Measurements from ENCODE around the gene TRPV2.
"Not testable (repeated sequence)": the region's sequence is repeated elsewhere in the genome, so short reads cannot be mapped to it uniquely, and the experiment has no call there.

TRPV2 gene, protein sequence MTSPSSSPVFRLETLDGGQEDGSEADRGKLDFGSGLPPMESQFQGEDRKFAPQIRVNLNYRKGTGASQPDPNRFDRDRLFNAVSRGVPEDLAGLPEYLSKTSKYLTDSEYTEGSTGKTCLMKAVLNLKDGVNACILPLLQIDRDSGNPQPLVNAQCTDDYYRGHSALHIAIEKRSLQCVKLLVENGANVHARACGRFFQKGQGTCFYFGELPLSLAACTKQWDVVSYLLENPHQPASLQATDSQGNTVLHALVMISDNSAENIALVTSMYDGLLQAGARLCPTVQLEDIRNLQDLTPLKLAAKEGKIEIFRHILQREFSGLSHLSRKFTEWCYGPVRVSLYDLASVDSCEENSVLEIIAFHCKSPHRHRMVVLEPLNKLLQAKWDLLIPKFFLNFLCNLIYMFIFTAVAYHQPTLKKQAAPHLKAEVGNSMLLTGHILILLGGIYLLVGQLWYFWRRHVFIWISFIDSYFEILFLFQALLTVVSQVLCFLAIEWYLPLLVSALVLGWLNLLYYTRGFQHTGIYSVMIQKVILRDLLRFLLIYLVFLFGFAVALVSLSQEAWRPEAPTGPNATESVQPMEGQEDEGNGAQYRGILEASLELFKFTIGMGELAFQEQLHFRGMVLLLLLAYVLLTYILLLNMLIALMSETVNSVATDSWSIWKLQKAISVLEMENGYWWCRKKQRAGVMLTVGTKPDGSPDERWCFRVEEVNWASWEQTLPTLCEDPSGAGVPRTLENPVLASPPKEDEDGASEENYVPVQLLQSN

DNA sequence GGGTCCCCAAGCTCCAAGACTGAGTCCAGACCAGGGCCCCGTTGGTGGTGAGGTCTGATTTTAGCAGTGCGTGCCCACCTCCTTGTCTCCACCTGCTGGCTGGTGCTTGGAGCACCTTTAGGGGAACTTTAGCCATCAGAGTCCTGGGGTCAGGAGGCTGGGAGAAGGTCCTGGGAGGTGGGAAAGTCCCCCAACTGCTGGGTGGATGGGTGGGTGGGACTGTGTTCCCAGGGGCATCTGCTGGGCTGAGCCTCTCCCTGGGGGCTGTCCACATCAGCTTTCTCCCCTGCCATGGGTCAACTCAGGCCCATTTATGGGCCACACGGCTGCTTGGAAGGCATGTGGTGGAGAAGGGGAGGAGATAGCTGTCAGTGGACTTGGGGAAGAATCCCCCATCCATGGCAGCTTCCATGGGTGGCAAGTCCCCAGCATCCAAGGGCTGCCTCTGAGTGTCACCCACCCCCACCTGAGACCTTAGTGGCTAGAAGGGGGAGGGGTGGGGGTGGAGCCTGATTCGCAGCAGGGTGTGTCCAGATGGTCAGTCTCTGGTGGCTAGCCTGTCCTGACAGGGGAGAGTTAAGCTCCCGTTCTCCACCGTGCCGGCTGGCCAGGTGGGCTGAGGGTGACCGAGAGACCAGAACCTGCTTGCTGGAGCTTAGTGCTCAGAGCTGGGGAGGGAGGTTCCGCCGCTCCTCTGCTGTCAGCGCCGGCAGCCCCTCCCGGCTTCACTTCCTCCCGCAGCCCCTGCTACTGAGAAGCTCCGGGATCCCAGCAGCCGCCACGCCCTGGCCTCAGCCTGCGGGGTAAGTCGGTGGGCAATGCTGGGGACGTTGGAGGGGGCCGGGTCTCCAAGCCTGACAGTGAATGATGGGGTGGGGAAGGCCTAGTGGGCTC, at the start of gene TRPV2:
TRPV2 (plus strand) TSS at position 541 of the 894 bp plus-strand sequence. CDS start 2,098 bp downstream, outside the sequence.
- no peak for FAIRE-seq

DNA sequence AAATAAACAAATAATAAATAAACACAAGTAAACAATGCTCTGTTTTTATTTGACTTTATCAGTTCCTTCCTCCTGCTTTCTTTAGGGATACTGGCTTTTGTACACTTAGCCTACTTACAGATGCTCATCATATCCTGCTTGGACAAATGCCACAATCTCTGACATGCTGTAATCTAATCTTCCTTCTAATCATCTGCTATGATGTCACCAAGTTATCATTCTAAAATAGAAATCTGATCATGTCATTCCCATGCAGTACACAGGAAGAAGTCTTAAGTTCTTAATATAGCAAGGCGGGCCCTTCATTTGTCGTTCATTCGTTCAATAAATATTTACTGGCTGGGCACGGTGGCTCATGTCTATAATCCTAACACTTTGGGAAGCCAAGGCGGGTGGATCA, 43.6 kb upstream of the TRPV2 start:
- FAIRE-seq, result no peak

DNA sequence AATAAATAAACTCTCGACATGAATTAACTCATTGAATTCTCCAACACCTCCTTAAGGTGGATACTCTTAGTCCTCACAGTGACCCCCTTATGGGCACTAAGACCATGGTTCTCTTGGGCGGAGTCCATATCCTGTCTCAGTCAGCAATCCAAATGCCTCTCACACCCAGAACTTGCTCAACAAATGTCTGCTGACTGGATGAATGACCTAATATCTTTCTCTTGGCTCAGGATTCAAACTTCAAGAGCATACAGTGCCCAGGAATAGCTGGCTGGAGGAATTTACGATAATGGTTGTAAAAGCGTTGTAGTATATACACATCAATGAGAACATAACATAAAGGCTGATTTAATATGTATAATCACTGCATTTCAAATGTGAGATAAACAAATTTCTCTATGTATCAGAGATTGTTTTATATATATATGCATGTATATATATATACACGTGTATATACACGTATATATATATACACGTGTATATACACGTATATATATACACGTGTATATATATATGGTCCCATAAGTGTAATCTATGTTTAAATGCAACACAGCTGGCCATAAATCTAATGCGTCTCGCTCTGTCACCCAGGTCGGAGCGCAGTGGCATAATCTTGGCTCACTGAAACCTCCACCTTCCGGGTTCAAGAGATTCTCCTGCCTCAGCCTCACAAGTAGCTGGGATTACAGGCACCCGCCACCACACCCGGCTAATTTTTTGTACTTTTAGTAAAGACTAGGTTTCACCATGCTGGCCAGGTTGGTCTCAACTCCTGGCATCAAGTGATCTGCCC, 41.0 kb upstream of the TRPV2 start:
- FAIRE-seq, result no peak

DNA sequence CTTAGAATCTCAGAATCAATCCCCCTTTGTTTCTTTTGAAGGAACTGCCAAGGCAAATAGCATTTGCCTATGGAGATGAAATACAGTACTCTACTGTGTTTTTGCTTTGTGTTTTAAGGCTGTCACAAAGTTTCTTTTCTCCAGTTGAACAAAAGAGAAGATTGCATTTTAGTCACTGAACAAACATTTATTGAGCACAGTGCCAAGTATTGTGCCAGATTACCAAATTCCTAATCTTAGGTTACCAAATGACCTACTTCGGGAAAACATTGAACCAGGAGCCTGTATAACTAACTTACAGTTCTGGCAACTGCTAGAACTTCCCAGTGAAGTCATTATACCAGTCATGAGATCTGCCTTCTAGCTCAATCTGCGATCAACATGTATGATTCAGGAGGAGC, 37.4 kb upstream of the TRPV2 start:
- FAIRE-seq, result no peak

DNA sequence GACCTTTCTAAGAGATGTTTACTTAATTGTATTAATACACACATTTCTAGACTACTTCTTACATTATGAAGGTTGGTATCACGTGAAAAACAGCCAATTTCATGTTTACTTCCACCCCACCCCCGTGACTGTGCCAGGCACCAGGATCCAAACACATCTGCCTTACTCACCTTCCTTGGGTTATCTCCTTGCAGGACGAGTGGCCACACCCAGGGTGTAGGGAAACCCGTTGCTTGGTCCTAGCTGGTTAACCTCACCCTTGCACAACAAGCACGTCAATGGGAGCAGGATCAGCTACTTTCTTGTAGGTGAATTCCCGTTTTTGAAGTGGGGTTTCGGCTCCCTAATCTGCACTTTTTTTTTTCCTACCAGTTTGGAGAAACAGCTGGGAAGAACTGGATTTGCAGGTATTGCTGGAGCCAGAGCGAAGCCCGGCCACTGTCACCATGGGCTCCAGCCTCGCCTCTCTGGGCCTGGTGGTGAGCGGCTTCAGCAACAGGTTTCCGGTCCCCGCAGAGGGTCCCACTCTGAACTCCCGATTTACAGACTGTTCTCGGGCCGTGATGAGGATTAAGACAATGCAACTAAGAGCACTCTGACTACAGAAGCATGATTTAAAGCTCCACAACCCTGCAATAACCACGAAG, 36.6 kb upstream of the TRPV2 start:
- no peak for FAIRE-seq

DNA sequence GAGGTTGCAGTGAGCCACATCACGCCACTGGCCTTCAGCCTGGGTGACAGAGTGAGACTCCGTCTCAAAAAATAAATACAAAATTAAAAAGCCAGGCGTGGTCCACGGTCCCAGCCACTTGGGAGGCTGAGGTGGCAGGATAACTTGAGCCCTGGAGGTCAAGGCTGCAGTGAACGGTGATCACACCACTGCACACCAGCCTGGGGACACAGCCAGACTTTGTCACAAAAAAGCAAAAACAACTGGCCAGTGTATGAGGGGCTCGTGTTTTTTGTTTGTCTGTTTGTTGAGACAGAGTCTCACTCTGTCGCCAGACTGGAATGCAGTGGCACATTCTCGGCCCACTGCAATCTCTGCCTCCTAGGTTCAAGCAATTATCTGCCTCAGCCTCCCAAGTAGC, 35.7 kb upstream of the TRPV2 start:
- FAIRE-seq, result no peak

DNA sequence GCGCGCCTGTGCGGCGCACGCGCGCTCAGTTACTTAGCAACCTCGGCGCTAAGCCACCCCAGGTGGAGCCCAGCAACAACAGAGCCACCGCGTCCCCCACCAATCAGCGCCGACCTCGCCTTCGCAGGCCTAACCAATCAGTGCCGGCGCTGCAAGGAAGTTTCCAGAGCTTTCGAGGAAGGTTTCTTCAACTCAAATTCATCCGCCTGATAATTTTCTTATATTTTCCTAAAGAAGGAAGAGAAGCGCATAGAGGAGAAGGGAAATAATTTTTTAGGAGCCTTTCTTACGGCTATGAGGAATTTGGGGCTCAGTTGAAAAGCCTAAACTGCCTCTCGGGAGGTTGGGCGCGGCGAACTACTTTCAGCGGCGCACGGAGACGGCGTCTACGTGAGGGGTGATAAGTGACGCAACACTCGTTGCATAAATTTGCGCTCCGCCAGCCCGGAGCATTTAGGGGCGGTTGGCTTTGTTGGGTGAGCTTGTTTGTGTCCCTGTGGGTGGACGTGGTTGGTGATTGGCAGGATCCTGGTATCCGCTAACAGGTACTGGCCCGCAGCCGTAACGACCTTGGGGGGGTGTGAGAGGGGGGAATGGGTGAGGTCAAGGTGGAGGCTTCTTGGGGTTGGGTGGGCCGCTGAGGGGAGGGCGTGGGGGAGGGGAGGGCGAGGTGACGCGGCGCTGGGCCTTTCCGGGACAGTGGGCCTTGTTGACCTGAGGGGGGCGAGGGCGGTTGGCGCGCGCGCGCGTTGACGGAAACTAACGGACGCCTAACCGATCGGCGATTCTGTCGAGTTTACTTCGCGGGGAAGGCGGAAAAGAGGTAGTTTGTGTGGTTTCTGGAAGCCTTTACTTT, 34.5 kb upstream of the TRPV2 start, which contains the start of gene UBB:
UBB (plus strand) TSS at position 452 of the 856 bp plus-strand sequence. CDS start 817 bp downstream, outside the sequence.
- FAIRE-seq, result peak; percentile 28

DNA sequence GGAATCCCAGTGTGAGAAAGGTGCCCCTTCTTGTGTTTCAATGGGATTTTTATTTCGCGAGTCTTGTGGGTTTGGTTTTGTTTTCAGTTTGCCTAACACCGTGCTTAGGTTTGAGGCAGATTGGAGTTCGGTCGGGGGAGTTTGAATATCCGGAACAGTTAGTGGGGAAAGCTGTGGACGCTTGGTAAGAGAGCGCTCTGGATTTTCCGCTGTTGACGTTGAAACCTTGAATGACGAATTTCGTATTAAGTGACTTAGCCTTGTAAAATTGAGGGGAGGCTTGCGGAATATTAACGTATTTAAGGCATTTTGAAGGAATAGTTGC, 33.9 kb upstream of the TRPV2 start:
- FAIRE-seq, result no peak

DNA sequence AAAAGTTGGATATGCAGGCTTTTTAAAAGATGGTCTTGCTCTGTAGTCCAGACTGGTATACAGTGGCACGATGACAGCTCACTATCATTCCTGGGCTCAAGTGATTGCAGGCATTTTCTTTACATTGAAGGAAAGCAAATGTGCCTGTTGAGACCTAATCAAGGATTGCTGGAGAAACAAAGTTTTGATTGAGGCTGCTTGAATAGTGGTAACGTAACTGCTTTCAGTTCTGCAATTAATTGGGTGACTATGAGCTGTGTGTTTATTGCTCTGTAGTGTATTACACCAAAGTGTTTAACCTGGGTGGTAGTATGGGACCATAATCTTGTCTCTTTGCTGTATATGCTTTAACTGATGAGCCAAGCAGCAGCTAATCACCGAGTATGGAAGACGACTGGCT, 32.2 kb upstream of the TRPV2 start:
- no peak for FAIRE-seq

DNA sequence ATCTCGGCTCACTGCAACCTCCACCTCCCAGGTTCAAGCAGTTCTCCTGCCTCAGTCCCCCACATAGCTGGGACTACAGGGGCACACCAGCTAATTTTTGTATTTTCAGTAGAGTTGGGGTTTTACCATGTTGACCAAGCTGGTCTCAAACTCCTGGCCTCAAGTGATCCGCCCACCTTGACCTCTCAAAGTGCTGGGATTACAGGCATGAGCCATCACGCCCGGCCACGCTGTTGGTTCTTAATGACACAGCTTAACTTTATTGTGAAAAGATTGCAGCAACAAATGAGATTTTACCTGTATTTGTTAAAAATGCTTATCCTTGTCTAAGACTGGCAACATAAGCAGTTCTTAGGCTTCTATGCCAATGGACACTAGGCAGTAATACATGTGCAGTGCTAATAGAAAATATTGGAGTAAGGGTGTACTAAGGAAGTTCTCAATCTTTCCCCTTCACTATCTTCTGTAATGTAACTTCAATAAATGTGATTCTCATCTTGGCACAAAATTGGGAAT, 31.5 kb upstream of the TRPV2 start:
- FAIRE-seq, result no peak

DNA sequence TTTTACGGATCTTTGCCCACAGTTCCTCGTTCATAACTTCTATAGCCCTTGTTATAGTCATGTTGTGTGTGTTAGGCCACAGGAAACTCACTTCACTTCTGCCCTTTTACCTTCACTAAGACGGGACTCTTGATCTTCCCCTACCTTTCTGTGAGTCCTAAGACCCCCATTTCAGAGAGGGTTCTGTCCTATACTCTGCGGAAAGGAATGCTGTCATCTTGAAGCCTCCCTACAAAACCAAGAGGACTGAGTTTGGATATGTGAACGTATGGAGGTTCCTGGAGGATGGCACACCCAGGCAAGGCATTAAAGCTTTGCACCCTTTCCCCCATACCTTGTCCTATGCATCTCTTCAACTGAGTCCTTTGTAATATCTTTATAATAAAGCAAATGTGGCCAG, 30.8 kb upstream of the TRPV2 start:
- no peak for FAIRE-seq

DNA sequence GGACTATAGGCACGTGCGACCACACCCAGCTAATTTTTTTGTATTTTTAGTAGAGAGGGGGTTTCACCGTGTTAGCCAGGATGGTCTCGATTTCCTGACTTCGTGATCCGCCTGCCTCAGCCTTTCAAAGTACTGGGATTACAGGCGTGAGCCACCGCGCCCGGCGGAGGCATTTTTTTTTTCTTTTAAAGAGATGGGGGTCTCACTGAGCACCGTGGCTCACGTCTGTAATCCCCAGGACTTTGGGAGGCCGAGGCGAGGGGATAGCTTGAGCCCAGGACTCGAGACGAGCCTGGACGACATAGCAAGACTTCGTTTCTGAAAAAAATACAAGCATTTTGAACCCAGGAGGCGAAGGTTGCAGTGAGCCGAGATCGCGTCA, 29.3 kb upstream of the TRPV2 start:
- not testable (repeated sequence) for FAIRE-seq

DNA sequence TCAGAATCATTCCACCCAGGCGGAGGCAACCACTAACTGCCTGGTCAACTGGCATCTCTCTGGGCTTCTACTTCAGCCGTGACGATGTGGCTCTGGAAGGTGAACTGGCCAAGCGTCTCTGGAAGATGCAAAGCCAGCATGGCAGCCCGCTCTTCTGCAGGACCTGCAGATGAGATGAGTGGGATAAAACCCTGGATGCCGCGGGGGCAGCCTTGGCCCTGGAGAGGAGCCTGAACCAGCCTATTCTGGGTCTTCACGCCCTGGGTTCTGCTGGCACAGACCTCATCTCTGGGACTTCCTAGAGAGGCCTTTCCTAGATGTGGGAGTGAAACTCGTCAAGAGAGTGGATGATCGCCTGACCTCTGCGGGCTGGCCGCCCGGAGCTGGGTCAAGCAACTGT, 23.9 kb upstream of the TRPV2 start:
- FAIRE-seq, result no peak

DNA sequence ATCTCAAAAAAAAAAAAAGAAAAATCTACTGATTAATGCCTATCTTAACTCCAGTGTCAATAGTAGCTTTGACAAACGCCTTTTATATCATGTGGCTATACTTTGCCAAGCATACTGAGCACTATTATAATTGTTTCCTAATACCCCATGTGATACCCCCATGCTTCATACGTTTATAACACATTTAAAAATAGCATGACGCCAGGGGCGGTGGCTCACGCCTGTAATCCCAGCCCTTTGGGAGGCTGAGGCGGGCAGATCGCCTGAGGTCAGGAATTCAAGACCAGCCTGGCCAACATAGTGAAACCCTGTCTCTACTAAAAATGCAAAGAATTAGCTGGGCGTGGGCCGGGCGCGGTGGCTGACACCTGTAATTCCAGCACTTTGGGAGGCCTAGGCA, 22.9 kb upstream of the TRPV2 start:
- not testable (repeated sequence) for FAIRE-seq

DNA sequence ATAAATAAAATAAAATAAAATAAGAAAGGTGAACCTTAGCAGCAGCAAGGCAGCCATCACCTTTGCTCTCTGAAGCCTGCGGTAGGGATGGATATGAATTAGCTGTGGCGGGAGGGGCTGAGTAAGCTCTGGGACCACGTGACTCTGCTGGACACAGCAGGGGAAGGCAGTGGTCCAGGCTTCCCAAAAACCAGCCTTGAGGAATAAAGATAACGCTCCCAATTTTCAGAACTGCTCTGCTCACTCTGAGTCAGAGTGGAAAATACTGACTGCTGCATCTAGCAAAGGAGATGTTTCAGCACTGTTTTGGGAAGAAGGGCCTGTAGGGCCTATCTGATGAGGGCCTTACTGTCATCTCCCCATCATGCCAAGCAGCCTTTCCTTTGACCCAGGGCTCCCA, 19.5 kb upstream of the TRPV2 start:
- not testable (repeated sequence) for FAIRE-seq

DNA sequence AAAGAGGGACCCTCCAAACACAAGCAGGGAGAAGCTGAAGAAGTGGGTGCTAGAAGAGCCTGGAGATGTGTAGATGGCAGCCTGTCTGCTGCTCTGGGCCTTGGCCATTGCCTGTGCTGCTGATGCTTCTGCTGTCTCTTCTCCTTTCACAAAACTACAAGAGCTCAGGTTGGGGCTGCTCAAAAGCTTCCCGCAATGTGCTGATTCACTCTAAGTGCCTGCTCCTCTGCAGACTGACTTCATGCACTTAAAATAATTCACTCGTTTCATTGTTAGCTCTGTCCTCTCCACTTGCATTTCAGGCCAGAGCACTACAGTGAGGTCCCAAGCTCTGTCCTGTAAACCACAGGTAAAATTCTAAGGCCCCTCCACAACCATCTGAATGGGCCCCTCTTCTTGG, 18.7 kb upstream of the TRPV2 start:
- FAIRE-seq, result not testable (repeated sequence)

DNA sequence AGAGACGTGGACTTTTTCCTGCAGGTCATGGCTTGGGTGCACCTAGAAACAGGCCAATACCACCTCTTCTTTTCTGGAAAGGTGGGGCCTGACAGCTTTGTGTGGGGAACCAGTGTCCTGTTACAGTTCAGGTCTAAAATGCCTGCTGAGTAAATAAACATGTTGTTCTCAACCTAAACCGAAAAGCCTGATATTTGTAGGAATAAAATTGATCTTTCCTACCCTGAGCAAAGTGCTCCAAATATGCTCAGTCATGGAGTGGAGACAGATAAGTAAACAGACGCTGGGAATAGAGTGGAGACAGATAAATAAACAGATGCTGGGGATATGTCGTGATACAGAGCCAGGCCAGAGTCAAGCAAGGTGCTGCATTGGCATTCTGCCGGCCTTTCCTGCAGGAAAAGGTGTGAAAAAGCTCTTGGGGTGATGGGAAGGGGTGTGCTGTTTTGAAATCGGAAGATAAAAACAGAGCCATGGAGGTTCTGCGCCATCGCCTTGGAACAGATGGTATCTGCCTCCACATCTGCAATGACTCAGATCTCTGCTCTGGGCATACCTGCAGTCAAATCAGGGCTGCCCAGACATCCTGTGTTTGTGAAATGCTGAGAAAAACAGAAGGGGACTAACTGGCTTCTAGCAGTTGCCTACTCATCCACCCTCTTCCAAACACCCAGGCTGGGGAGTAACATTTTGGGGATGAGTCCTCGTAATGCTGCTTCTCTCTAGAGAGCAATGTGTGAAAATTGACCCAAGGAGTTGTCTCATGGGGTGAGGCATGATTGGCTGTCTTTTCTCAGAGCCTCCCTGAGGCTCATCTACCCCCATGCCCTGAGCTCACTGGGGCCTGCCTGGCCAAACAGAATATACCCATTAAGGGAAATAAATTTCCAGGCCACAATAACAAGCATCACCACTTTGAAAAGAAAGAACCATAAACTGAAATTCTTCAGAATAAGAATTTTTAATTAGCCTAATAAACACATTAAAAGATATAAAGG, 16.8 kb upstream of the TRPV2 start:
- no peak for FAIRE-seq

DNA sequence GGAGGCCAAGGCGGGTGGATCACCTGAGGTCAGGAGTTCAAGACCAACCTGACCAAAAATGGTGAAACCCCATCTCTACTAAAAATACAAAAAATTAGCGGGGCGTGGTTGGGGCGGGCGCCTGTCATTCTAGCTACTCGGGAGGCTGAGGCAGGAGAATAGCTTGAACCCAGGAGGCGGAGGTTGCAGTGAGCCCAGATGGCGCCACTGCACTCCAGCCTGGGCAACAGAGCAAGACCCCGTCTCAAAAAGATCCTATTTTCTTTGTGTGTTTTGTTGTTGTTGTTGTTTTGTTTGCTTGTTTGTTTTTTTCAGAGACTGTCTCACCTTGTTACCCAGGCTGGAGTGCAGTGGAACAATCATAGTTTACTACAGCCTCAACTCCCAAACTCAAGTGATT, 11.5 kb upstream of the TRPV2 start:
- not testable (repeated sequence) for FAIRE-seq
